ENCODE results near the gene WDR7. TPM values are rescaled to one million over a fixed set of nuclear protein-coding genes. Genes with fewer than 3 reads are reported as not detected.

WDR7 gene
- total RNA-seq, 2 experiments from 2014 or later = 16.0 to 19.0 TPM

GRCh38 chr18:56910967-56911366 is 259.8 kb downstream of the WDR7 start:
- Mint-ChIP-seq H3K4me1 (ENCODE audit: low read depth) (no peaks in the 10 kb centered on the region), H3K27me3 (no peaks in the 10 kb centered on the region), H3K9me3 (peaks cover 3% of the 10 kb centered on the region), H3K4me3 (no peak overlapping the region), H3K36me3 (ENCODE audit: low read depth) (peaks cover 2% of the 10 kb centered on the region), H3K27ac (no peak overlapping the region)
- DNase-seq (no peak), ATAC-seq (no peak)
- POLR2A ChIA-PET = no interaction called here
- CTCF ChIA-PET = no interaction called here
- intact Hi-C loops (cut with micrococcal nuclease) = no loop called here
- no peak for TF ChIP-seq CTCF (IDR thresholded peaks at IDR 0.05)

DNA sequence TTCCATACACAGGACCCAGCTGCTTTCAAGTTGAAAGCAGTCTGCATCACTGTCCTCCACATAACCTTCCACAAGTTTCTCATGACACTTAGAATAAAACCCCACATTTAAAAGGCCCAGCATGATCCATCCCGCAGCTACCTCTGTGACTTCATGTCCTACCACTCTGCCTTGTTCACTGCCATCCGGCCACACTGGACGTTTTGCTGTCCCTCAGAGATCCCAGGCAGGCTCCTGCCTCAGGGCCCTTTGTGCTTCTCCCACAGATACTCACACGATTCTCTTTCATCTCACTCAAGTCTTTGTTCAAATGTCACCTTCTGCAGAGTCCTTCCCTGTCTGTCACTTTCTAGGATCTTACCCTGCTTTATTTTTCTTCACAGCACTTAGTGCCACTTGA is 262.8 kb downstream of the WDR7 start:
- CTCF ChIA-PET = no interaction called here
- POLR2A ChIA-PET = no interaction called here
- ATAC-seq = no peak
- Mint-ChIP-seq H3K27me3 (no peaks in the 10 kb centered on the region), H3K9me3 (peaks cover 3% of the 10 kb centered on the region), H3K36me3 (ENCODE audit: low read depth) (peaks cover 2% of the 10 kb centered on the region), H3K4me3 (no peak overlapping the region), H3K4me1 (ENCODE audit: low read depth) (no peaks in the 10 kb centered on the region), H3K27ac (no peak overlapping the region)
- intact Hi-C loops (cut with micrococcal nuclease) = no loop called here
- no peak for DNase-seq
- no peak for TF ChIP-seq CTCF (IDR thresholded peaks at IDR 0.05)

- Mint-ChIP-seq H3K4me3 (no peak overlapping the region), H3K27me3 (no peaks in the 10 kb centered on the region), H3K4me1 (ENCODE audit: low read depth) (no peaks in the 10 kb centered on the region), H3K36me3 (ENCODE audit: low read depth) (peaks cover 2% of the 10 kb centered on the region), H3K27ac (no peak overlapping the region), H3K9me3 (peaks cover 3% of the 10 kb centered on the region)
- ChIA-PET CTCF (no interaction called here), POLR2A (no interaction called here)
- intact Hi-C loops (cut with micrococcal nuclease) = no loop called here
- no peak for TF ChIP-seq CTCF (IDR thresholded peaks at IDR 0.05)
- DNase-seq (no peak), ATAC-seq (no peak)
These were observed 268.0 kb downstream of the WDR7 start for GRCh38 chr18:56919190-56919589.

- intact Hi-C loops (cut with micrococcal nuclease) = no loop called here
- H3K36me3 Mint-ChIP-seq (ENCODE audit: low read depth) = peaks cover 3% of the 10 kb centered on the region
- no peak for TF ChIP-seq CTCF (IDR thresholded peaks at IDR 0.05)
- no peak for DNase-seq
- no peak overlapping the region for H3K27ac Mint-ChIP-seq
- no peaks in the 10 kb centered on the region for H3K4me1 Mint-ChIP-seq (ENCODE audit: low read depth)
- no peaks in the 10 kb centered on the region for H3K27me3 Mint-ChIP-seq
- no peak for ATAC-seq
- CTCF ChIA-PET = no interaction called here
- no peak overlapping the region for H3K4me3 Mint-ChIP-seq
- no peaks in the 10 kb centered on the region for H3K9me3 Mint-ChIP-seq
- POLR2A ChIA-PET = no interaction called here
These were observed 270.8 kb downstream of the WDR7 start for GRCh38 chr18:56921896-56922480.

- Mint-ChIP-seq H3K27me3 (no peaks in the 10 kb centered on the region), H3K4me3 (no peak overlapping the region), H3K9me3 (no peaks in the 10 kb centered on the region), H3K36me3 (ENCODE audit: low read depth) (peaks cover 3% of the 10 kb centered on the region), H3K4me1 (ENCODE audit: low read depth) (no peaks in the 10 kb centered on the region), H3K27ac (no peak overlapping the region)
- CTCF ChIA-PET = no interaction called here
- POLR2A ChIA-PET = no interaction called here
- intact Hi-C loops (cut with micrococcal nuclease) = no loop called here
- no peak for DNase-seq
- TF ChIP-seq CTCF (IDR thresholded peaks at IDR 0.05) = no peak
- ATAC-seq = no peak
These were observed 275.6 kb downstream of the WDR7 start for GRCh38 chr18:56926734-56927133.

Data from activated CD8-positive, alpha-beta T cell treated with anti-CD3 and anti-CD28 coated beads for 36 hours (primary cell).